Stimulated activated CD8-positive, alpha-beta memory T cell treated with anti-CD3 and anti-CD28 coated beads, Interleukin-7, amount 100 ng/mL, for 48 hours (primary cell): ENCODE data around the gene OR5AU1.

Experiments used
- DNase-seq, 2 donors: peaks; one replicate each; pipeline ENCODE4 v3.0.0-alpha.2; 2020; ENCODE audit warnings: low read depth in 1 of 2; ENCODE audit errors: extremely low read depth in 1 of 2

OR5AU1 gene

GRCh38 chr14:21108791-21109190 lies 47.1 kb downstream of the OR5AU1 start:
- DNase-seq: no peak

GRCh38 chr14:21107283-21107800 lies 48.5 kb downstream of the OR5AU1 start:
- no peak for DNase-seq

- peak in 1 of 2 donors; percentile 67 for DNase-seq
Measured at GRCh38 chr14:21106498-21107282, 49.2 kb downstream of the OR5AU1 start.

- no peak for DNase-seq
Measured at GRCh38 chr14:21106176-21106497, 49.7 kb downstream of the OR5AU1 start.

GRCh38 chr14:21105095-21105494 lies 50.8 kb downstream of the OR5AU1 start:
- DNase-seq: no peak
